ENCODE data around the gene GOLGA6D.
"Not testable (repeated sequence)": the region's sequence is repeated elsewhere in the genome, so short reads cannot be mapped to it uniquely, and the experiment has no call there.

The GOLGA6D gene

GRCh38 chr15:75282572-75282971 lies at the start of gene GOLGA6D:
Gene GOLGA6D, plus strand, starts transcription at chr15:75282835. Its CDS starts 41 bp downstream, at chr15:75282876.
- not testable (repeated sequence) for DNase-seq

GRCh38 chr15:75233504-75234190 lies 49.0 kb upstream of the GOLGA6D start:
- DNase-seq, result no peak

GRCh38 chr15:75234191-75234810 lies 48.3 kb upstream of the GOLGA6D start:
- DNase-seq, result no peak

GRCh38 chr15:75235051-75235673 lies 47.5 kb upstream of the GOLGA6D start:
- no peak for DNase-seq

GRCh38 chr15:75235760-75236729 lies 46.6 kb upstream of the GOLGA6D start:
- DNase-seq, result no peak

- no peak for DNase-seq
Observed at GRCh38 chr15:75237316-75237982, 45.2 kb upstream of the GOLGA6D start.

- no peak for DNase-seq
Observed at GRCh38 chr15:75238150-75238549, 44.5 kb upstream of the GOLGA6D start.

- DNase-seq, result not testable (repeated sequence)
Observed at GRCh38 chr15:75245741-75246140, 36.9 kb upstream of the GOLGA6D start.

GRCh38 chr15:75248991-75249390 lies 33.6 kb upstream of the GOLGA6D start:
- DNase-seq, result not testable (repeated sequence)

GRCh38 chr15:75249726-75250125 lies 32.9 kb upstream of the GOLGA6D start:
- DNase-seq, result no peak

- not testable (repeated sequence) for DNase-seq
Observed at GRCh38 chr15:75251343-75251742, 31.3 kb upstream of the GOLGA6D start.

GRCh38 chr15:75252285-75252684 lies 30.4 kb upstream of the GOLGA6D start:
- DNase-seq, result not testable (repeated sequence)

GRCh38 chr15:75258034-75258433 lies 24.6 kb upstream of the GOLGA6D start, which contains the start of gene GOLGA6C:
Gene GOLGA6C, plus strand, starts transcription at chr15:75258334. Its CDS starts 265 bp downstream, at chr15:75258599.
- DNase-seq, result not testable (repeated sequence)

GRCh38 chr15:75258620-75259343 lies 23.9 kb upstream of the GOLGA6D start:
- not testable (repeated sequence) for DNase-seq

GRCh38 chr15:75259873-75260272 lies 22.8 kb upstream of the GOLGA6D start:
- not testable (repeated sequence) for DNase-seq

- DNase-seq, result not testable (repeated sequence)
Observed at GRCh38 chr15:75273751-75274359, 8.8 kb upstream of the GOLGA6D start.

GRCh38 chr15:75274509-75275107 lies 8.0 kb upstream of the GOLGA6D start:
- DNase-seq, result not testable (repeated sequence)

- not testable (repeated sequence) for DNase-seq
Observed at GRCh38 chr15:75275617-75276016, 7.0 kb upstream of the GOLGA6D start.

- not testable (repeated sequence) for DNase-seq
Observed at GRCh38 chr15:75278497-75278896, 4.1 kb upstream of the GOLGA6D start.

- not testable (repeated sequence) for DNase-seq
Observed at GRCh38 chr15:75284152-75284551, 1.5 kb downstream of the GOLGA6D start.
